HCT116 (cell line): Measurements from ENCODE around the gene UGT1A7. TPM values are rescaled to one million over a fixed set of nuclear protein-coding genes. Genes with fewer than 3 reads are reported as not detected.

Experiments
- ATAC-seq: fragments of 200-7000 bp; cut with Tn5 transposase; 2 replicates; pipeline ENCODE4 v1.9.1; 2020; ENCODE audit warnings: mild to moderate bottlenecking, moderate library complexity
- BruUV-seq: library from RNA; stranded (reverse); fragments of 400-500 nt; replicated peaks from 2 replicates; lab custom pipeline; 2021; lab: Mats Ljungman, UMichigan
- CTCF ChIA-PET: fragments of 300-600 bp; sonication (Branson Sonifier 250); formaldehyde crosslinking; loops from one replicate; lab custom pipeline; 2021; ENCODE audit warnings: antibody characterized with exemption; lab: Charles Lee
- POLR2A ChIA-PET: fragments of 300-600, 350-600 bp; sonication (Branson Sonifier 250); formaldehyde crosslinking; loops from one replicate; lab custom pipeline; 2021; ENCODE audit warnings: antibody characterized with exemption; lab: Charles Lee
- RAD21 ChIA-PET, 2 experiments: fragments of 300-600 bp; sonication (Branson Sonifier 250); formaldehyde crosslinking; loops; one replicate each; lab custom pipeline; 2023; ENCODE audit warnings: low total read pairs in 2 of 2; ENCODE audit not compliant: uncharacterized antibody in 2 of 2, unreplicated experiment in 2 of 2, low non-redundant PET in 1 of 2; lab: Charles Lee
- DNase-seq: peaks from one replicate; pipeline ENCODE4 v3.0.0-alpha.2; 2010; ENCODE audit warnings: low read depth, low spot score
- H2AFZ ChIP-seq: fragments of 200-600 bp; shearing (Covaris generic), sonication (generic); 2 replicates; pipeline ENCODE4 v1.6.1; 2017; ENCODE audit warnings: low read depth, mixed run types, mixed read lengths, antibody characterized with exemption, low read length; ENCODE audit not compliant: poor library complexity, severe bottlenecking
- H3K27ac ChIP-seq: 2 replicates; pipeline ENCODE4 v1.5.1; 2012; ENCODE audit warnings: low read depth, low read length
- H3K27me3 ChIP-seq: fragments of 200-600 bp; sonication (generic); 2 replicates; pipeline ENCODE4 v1.6.1; 2016; ENCODE audit warnings: mixed run types, low read length, mixed read lengths; ENCODE audit not compliant: insufficient read depth
- H3K36me3 ChIP-seq, 2 experiments: fragments of 200-500 bp in 1 of 2; fragments of 200-600 bp in 1 of 2; sonication (Bioruptor generic) in 1 of 2; sonication (generic) in 1 of 2; 2 replicates each; pipeline versions ENCODE4 v1.5.1 to v1.6.1; 2014 to 2016; ENCODE audit warnings: low read length in 2 of 2, inconsistent platforms in 1 of 2, mixed read lengths in 1 of 2, mixed run types in 1 of 2; ENCODE audit not compliant: insufficient read depth in 2 of 2, control insufficient read depth in 1 of 2
- H3K4me1 ChIP-seq, 2 experiments: fragments of 200-600 bp in 1 of 2; sonication (generic) in 1 of 2; 2 replicates each; pipeline versions ENCODE4 v1.5.1 to v1.6.1; 2012 to 2017; ENCODE audit warnings: low read length in 2 of 2, inconsistent platforms in 1 of 2, mild to moderate bottlenecking in 1 of 2, mixed read lengths in 1 of 2, mixed run types in 1 of 2, moderate library complexity in 1 of 2; ENCODE audit not compliant: insufficient read depth in 2 of 2, control insufficient read depth in 1 of 2
- H3K4me2 ChIP-seq: fragments of 200-600 bp; sonication (generic); 2 replicates; pipeline ENCODE4 v1.6.1; 2017; ENCODE audit warnings: mixed run types, low read length, mixed read lengths
- H3K4me3 ChIP-seq, 2 experiments: fragments of 200-600 bp in 1 of 2; sonication (generic) in 1 of 2; replicated peaks in 1 of 2; 2 replicates each; pipeline ENCODE4 v1.5.1; 2011 to 2016; ENCODE audit warnings: low read length in 2 of 2, control low read depth in 1 of 2, low read depth in 1 of 2, mild to moderate bottlenecking in 1 of 2, mixed read lengths in 1 of 2, mixed run types in 1 of 2
- H3K79me2 ChIP-seq: fragments of 200-600 bp; sonication (generic); 2 replicates; pipeline ENCODE4 v1.6.1; 2017; ENCODE audit warnings: mild to moderate bottlenecking, mixed run types, low read length, moderate library complexity, mixed read lengths; ENCODE audit not compliant: insufficient read depth
- H3K9ac ChIP-seq: fragments of 200-600 bp; sonication (generic); 2 replicates; pipeline ENCODE4 v1.6.1; 2016; ENCODE audit warnings: low read length, mixed read lengths
- H3K9me2 ChIP-seq: fragments of 200-600 bp; sonication (generic), shearing (Covaris generic); 2 replicates; pipeline ENCODE4 v1.6.1; 2017; ENCODE audit warnings: mixed run types, mild to moderate bottlenecking, moderate library complexity; ENCODE audit not compliant: insufficient read depth
- H3K9me3 ChIP-seq, 2 experiments: fragments of 200-500 bp in 1 of 2; fragments of 200-600 bp in 1 of 2; sonication (Bioruptor generic) in 1 of 2; sonication (generic) in 1 of 2; 2 replicates each; pipeline ENCODE4 v1.6.1; 2014 to 2017; ENCODE audit warnings: low read length in 2 of 2, mixed read lengths in 2 of 2, inconsistent platforms in 1 of 2, low read depth in 1 of 2, mild to moderate bottlenecking in 1 of 2, mixed run types in 1 of 2, moderate library complexity in 1 of 2; ENCODE audit not compliant: control insufficient read depth in 1 of 2, insufficient read depth in 1 of 2
- H4K20me1 ChIP-seq: fragments of 200-600 bp; sonication (generic), shearing (Covaris generic); 2 replicates; pipeline ENCODE4 v1.6.1; 2017; ENCODE audit warnings: mixed run types, mild to moderate bottlenecking, moderate library complexity; ENCODE audit not compliant: insufficient read depth
- CBX3 ChIP-seq: IDR thresholded peaks from 2 replicates; pipeline ENCODE4 v1.6.1; 2012; ENCODE audit warnings: low read depth
- CEBPB ChIP-seq: IDR thresholded peaks from 2 replicates; pipeline ENCODE4 v1.6.1; 2012; ENCODE audit warnings: low read depth
- ELF1 ChIP-seq: IDR thresholded peaks from 2 replicates; pipeline ENCODE4 v1.6.1; 2012; ENCODE audit warnings: low read depth, borderline replicate concordance
- EZH2 ChIP-seq: fragments of 200-600 bp; sonication (generic); IDR thresholded peaks from 2 replicates; pipeline ENCODE4 v1.6.1; 2017; ENCODE audit warnings: antibody characterized with exemption, mixed run types
- EZH2phosphoT487 ChIP-seq: fragments of 200-600 bp; IDR thresholded peaks from 2 replicates; pipeline ENCODE4 v1.6.1; 2018; ENCODE audit warnings: antibody characterized with exemption, borderline replicate concordance
- FOSL1 ChIP-seq: IDR thresholded peaks from 2 replicates; pipeline ENCODE4 v1.6.1; 2012; ENCODE audit warnings: low read depth
- JUND ChIP-seq: IDR thresholded peaks from 2 replicates; pipeline ENCODE4 v1.6.1; 2012
- POLR2A ChIP-seq: IDR thresholded peaks from 2 replicates; pipeline ENCODE4 v1.7.0; 2011; ENCODE audit warnings: borderline replicate concordance; ENCODE audit not compliant: insufficient read depth, insufficient read length; ENCODE audit errors: extremely low read depth
- POLR2AphosphoS5 ChIP-seq: IDR thresholded peaks from 2 replicates; pipeline ENCODE4 v1.6.1; 2011; ENCODE audit warnings: mild to moderate bottlenecking, low read depth, low read length, moderate library complexity
- RAD21 ChIP-seq: IDR thresholded peaks from 2 replicates; pipeline ENCODE4 v1.6.1; 2012; ENCODE audit warnings: low read depth, mild to moderate bottlenecking
- SIN3A ChIP-seq: IDR thresholded peaks from 2 replicates; pipeline ENCODE4 v1.6.1; 2012; ENCODE audit warnings: low read depth
- SRF ChIP-seq: IDR thresholded peaks from 2 replicates; pipeline ENCODE4 v1.6.1; 2012; ENCODE audit warnings: low read depth
- TCF7L2 ChIP-seq: IDR thresholded peaks from 2 replicates; pipeline ENCODE4 v1.7.0; 2011; ENCODE audit warnings: borderline replicate concordance, inconsistent platforms; ENCODE audit not compliant: insufficient read depth, insufficient read length; ENCODE audit errors: extremely low read depth
- YY1 ChIP-seq: IDR thresholded peaks from 2 replicates; pipeline ENCODE4 v1.6.1; 2011; ENCODE audit warnings: low read length, low read depth, moderate library complexity, mild to moderate bottlenecking; ENCODE audit not compliant: insufficient replicate concordance; ENCODE audit errors: extremely low read depth
- ZNF274 ChIP-seq: fragments of 200-500 bp; sonication (Bioruptor generic); IDR thresholded peaks from 2 replicates; pipeline ENCODE4 v1.6.1; 2014; ENCODE audit warnings: mild to moderate bottlenecking, low read depth, low read length, inconsistent platforms
- intact Hi-C: fragments of 100-400 bp; cut with micrococcal nuclease; formaldehyde crosslinking; loops from 2 replicates; pipeline ENCODE4 v1.10.0; 2022
- total RNA-seq: library from RNA; stranded (reverse); gene quantifications from one replicate; pipeline ENCODE4 v1.2.1, GENCODE V29; 2021; ENCODE audit not compliant: unreplicated experiment
- TF ChIP-seq, protein P1 (sequence below), 3 experiments: fragments of 200-600 bp in 1 of 3; sonication (generic) in 1 of 3; IDR thresholded peaks in 2 of 3; conservative IDR thresholded peaks in 1 of 3; 2 replicates each; pipeline ENCODE4 v1.5.1; 2012 to 2017; ENCODE audit warnings: low read depth in 2 of 3, low read length in 2 of 3, antibody characterized with exemption in 1 of 3, borderline replicate concordance in 1 of 3, control low read depth in 1 of 3, mild to moderate bottlenecking in 1 of 3, mixed read lengths in 1 of 3, mixed run types in 1 of 3, moderate library complexity in 1 of 3; ENCODE audit not compliant: insufficient read depth in 1 of 3
- TF ChIP-seq, protein P2 (sequence below): IDR thresholded peaks from 2 replicates; pipeline ENCODE4 v1.6.1; 2012
- TF ChIP-seq, protein P3 (sequence below): IDR thresholded peaks from 2 replicates; pipeline ENCODE4 v1.6.1; 2012; ENCODE audit warnings: low read depth
- TF ChIP-seq, protein P4 (sequence below): IDR thresholded peaks from 2 replicates; pipeline ENCODE4 v1.6.1; 2012
- TF ChIP-seq, protein P5 (sequence below): IDR thresholded peaks from 2 replicates; pipeline ENCODE4 v1.6.1; 2011; ENCODE audit warnings: mild to moderate bottlenecking, low read length, moderate library complexity; ENCODE audit not compliant: insufficient replicate concordance; ENCODE audit errors: extremely low read depth

UGT1A7 gene
- total RNA-seq, 1 experiment from 2014 or later, result not detected

DNA sequence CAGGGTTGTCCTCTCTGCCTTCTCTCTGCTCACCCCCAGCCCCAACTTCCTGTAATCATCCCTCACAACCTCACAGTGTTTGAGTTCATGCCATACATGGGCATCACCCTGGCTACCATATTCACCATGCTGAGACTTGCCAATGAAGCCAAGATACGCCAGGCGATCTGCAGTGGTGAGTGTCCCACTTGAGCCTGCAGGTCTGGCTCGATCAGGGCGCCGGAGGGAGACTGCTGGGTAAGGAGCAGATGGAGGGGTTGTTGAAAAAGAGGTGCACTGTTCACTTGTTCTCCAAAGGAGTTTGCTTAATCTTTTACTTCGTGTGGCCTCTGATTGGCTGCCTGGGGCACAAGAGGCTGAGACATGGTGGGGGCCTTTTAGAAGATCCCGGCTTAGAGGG lies 111.0 kb downstream of the UGT1A7 start:
- H3K27ac ChIP-seq, result no peak overlapping the region
- intact Hi-C loops, result no loop called here
- no peaks in the 10 kb centered on the region for H3K27me3 ChIP-seq
- H3K4me2 ChIP-seq, result no peak overlapping the region
- ChIA-PET CTCF (no interaction called here), POLR2A (no interaction called here), RAD21 (no interaction called here)
- H3K79me2 ChIP-seq, result no peaks in the 10 kb centered on the region
- H3K4me1 ChIP-seq, result no peaks in the 10 kb centered on the region
- no peak overlapping the region for H2AFZ ChIP-seq
- TF ChIP-seq, protein P1, sequence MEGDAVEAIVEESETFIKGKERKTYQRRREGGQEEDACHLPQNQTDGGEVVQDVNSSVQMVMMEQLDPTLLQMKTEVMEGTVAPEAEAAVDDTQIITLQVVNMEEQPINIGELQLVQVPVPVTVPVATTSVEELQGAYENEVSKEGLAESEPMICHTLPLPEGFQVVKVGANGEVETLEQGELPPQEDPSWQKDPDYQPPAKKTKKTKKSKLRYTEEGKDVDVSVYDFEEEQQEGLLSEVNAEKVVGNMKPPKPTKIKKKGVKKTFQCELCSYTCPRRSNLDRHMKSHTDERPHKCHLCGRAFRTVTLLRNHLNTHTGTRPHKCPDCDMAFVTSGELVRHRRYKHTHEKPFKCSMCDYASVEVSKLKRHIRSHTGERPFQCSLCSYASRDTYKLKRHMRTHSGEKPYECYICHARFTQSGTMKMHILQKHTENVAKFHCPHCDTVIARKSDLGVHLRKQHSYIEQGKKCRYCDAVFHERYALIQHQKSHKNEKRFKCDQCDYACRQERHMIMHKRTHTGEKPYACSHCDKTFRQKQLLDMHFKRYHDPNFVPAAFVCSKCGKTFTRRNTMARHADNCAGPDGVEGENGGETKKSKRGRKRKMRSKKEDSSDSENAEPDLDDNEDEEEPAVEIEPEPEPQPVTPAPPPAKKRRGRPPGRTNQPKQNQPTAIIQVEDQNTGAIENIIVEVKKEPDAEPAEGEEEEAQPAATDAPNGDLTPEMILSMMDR (IDR thresholded peaks at IDR 0.05 in 2 of 3, conservative IDR thresholded peaks at IDR 0.05 in 1 of 3; ENCODE audit: borderline replicate concordance in 1 of 3, insufficient read depth in 1 of 3, low read depth in 2 of 3, low read length in 2 of 3), result no peak
- TF ChIP-seq, protein P2, sequence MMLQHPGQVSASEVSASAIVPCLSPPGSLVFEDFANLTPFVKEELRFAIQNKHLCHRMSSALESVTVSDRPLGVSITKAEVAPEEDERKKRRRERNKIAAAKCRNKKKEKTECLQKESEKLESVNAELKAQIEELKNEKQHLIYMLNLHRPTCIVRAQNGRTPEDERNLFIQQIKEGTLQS, result no peak
- TF ChIP-seq CBX3 (no peak), RAD21 (no peak), POLR2A (no peak), SRF (no peak), POLR2AphosphoS5 (no peak), JUND (no peak), TCF7L2 (no peak), FOSL1 (no peak), SIN3A (no peak), YY1 (no peak), CEBPB (no peak), ZNF274 (no peak), ELF1 (no peak), EZH2phosphoT487 (no peak), EZH2 (no peak)
- TF ChIP-seq, protein P3, sequence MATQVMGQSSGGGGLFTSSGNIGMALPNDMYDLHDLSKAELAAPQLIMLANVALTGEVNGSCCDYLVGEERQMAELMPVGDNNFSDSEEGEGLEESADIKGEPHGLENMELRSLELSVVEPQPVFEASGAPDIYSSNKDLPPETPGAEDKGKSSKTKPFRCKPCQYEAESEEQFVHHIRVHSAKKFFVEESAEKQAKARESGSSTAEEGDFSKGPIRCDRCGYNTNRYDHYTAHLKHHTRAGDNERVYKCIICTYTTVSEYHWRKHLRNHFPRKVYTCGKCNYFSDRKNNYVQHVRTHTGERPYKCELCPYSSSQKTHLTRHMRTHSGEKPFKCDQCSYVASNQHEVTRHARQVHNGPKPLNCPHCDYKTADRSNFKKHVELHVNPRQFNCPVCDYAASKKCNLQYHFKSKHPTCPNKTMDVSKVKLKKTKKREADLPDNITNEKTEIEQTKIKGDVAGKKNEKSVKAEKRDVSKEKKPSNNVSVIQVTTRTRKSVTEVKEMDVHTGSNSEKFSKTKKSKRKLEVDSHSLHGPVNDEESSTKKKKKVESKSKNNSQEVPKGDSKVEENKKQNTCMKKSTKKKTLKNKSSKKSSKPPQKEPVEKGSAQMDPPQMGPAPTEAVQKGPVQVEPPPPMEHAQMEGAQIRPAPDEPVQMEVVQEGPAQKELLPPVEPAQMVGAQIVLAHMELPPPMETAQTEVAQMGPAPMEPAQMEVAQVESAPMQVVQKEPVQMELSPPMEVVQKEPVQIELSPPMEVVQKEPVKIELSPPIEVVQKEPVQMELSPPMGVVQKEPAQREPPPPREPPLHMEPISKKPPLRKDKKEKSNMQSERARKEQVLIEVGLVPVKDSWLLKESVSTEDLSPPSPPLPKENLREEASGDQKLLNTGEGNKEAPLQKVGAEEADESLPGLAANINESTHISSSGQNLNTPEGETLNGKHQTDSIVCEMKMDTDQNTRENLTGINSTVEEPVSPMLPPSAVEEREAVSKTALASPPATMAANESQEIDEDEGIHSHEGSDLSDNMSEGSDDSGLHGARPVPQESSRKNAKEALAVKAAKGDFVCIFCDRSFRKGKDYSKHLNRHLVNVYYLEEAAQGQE, result no peak
- TF ChIP-seq, protein P4, sequence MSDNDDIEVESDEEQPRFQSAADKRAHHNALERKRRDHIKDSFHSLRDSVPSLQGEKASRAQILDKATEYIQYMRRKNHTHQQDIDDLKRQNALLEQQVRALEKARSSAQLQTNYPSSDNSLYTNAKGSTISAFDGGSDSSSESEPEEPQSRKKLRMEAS, result no peak
- TF ChIP-seq, protein P5, sequence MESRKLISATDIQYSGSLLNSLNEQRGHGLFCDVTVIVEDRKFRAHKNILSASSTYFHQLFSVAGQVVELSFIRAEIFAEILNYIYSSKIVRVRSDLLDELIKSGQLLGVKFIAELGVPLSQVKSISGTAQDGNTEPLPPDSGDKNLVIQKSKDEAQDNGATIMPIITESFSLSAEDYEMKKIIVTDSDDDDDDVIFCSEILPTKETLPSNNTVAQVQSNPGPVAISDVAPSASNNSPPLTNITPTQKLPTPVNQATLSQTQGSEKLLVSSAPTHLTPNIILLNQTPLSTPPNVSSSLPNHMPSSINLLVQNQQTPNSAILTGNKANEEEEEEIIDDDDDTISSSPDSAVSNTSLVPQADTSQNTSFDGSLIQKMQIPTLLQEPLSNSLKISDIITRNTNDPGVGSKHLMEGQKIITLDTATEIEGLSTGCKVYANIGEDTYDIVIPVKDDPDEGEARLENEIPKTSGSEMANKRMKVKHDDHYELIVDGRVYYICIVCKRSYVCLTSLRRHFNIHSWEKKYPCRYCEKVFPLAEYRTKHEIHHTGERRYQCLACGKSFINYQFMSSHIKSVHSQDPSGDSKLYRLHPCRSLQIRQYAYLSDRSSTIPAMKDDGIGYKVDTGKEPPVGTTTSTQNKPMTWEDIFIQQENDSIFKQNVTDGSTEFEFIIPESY, result no peak
- no peaks in the 10 kb centered on the region for H3K9me3 ChIP-seq
- ATAC-seq, result no peak
- no TSS peak for BruUV-seq
- H3K9me2 ChIP-seq, result no peaks in the 10 kb centered on the region
- H3K4me3 ChIP-seq, result no peak overlapping the region
- DNase-seq, result no peak
- H3K9ac ChIP-seq, result no peak overlapping the region
- no peaks in the 10 kb centered on the region for H3K36me3 ChIP-seq
- H4K20me1 ChIP-seq, result no peaks in the 10 kb centered on the region
